Activated T-cell treated with anti-CD3 and anti-CD28 coated beads, Interleukin-2, amount 50 U/mL, for 24 hours (primary cell): ENCODE results near the gene LHFPL2.

Experiments
- DNase-seq: peaks from one replicate; pipeline ENCODE4 v3.0.0-alpha.2; 2020
- H3K27ac Mint-ChIP-seq: 2 replicates; pipeline ENCODE4 v1.8.0; 2020; ENCODE audit warnings: mild to moderate bottlenecking, mixed read lengths
- H3K27me3 Mint-ChIP-seq: 2 replicates; pipeline ENCODE4 v1.8.0; 2020; ENCODE audit warnings: mixed read lengths
- H3K36me3 Mint-ChIP-seq: 2 replicates; pipeline ENCODE4 v1.8.0; 2020; ENCODE audit warnings: low read depth, mixed read lengths
- H3K4me1 Mint-ChIP-seq: 2 replicates; pipeline ENCODE4 v1.8.0; 2020; ENCODE audit warnings: low read depth, mixed read lengths
- H3K4me3 Mint-ChIP-seq: 2 replicates; pipeline ENCODE4 v1.8.0; 2020; ENCODE audit warnings: mild to moderate bottlenecking, moderate library complexity, mixed read lengths
- H3K9me3 Mint-ChIP-seq: 2 replicates; pipeline ENCODE4 v1.8.0; 2020; ENCODE audit warnings: mixed read lengths

Gene LHFPL2

DNA sequence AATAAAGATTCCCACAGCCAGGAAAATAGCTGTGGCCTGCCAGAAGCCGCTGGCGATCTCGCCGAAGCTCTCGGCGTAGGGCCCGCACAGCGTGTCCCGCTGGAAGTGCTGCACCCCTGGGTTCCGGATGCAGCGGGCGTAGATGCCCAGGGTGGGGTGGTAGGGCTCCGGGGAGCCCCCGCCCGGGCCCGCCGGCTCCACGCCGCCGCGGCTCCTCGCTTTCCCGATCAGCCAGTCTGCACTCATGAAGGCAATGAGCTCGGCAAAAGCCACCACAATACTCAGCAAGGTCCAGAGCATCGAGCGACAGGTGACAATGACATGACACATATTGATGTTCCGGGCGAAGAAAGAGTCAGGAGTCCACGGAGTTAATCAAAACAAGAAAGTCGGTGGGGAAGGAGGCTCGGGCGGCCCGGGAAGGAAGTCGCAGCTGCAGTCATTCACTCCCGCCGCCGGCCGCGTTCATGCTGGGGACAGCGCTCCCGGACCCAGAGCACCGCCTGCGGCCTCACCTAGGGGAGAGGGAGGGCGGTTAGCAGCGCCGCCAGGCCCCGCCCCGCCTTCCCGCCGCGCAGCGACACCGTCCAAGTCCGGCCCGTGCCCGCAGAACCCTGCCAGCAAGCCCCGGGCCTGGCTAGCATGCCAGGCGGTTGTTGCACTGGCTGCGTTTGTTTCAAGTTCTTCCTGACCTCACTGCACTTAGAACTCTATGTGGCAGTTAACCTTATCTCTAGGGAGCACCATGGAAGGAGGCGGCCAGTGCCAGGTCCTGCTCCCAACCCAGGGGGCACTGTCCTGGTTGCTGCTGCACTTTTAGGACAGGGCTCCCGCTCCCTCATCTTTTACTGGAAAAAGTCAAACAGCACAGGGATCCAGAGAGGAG, 138.4 kb downstream of the LHFPL2 start:
- no peak overlapping the region for H3K27ac Mint-ChIP-seq
- H3K4me1 Mint-ChIP-seq = peaks cover 12% of the 10 kb centered on the region
- H3K9me3 Mint-ChIP-seq = no peaks in the 10 kb centered on the region
- H3K4me3 Mint-ChIP-seq = peak overlapping the region; percentile 71
- peaks cover 89% of the 10 kb centered on the region for H3K27me3 Mint-ChIP-seq
- no peaks in the 10 kb centered on the region for H3K36me3 Mint-ChIP-seq
- peak; percentile 56 for DNase-seq

DNA sequence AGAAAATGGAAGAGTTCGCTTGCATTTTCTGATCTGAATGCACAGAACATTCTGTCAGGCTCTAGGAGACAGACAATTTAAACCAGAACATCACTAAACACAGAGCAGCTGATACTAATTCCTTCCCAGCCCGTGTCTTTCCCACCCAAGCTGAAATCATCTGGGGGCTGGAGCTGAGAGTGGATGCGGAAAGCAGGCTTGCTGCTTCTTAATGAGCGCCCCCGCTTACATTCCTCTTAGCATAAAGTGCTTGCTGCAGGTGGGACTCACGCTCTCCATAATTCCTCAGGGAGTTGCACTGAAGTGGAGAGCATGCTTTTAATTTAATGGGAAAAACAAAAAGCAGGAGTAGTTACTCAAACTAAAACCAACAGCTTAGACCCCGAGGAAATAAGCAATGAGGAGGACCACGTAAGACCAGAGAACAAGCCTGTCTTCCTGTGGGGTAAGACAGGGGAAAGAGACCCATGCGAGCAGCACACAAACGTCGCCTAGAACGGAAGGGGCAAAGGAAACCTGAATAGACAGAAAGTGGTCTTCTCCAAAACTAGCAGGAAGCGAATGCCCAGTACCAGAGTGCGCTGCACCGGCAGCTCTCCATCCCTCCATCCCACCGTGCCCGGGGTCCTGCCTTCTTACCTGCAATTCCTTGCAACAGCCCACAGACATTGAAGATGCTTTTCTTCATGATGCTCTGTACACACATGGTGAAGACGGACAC, 139.3 kb downstream of the LHFPL2 start:
- Mint-ChIP-seq H3K36me3 (no peaks in the 10 kb centered on the region), H3K27me3 (peaks cover 88% of the 10 kb centered on the region), H3K27ac (no peak overlapping the region), H3K4me1 (peaks cover 12% of the 10 kb centered on the region), H3K9me3 (no peaks in the 10 kb centered on the region), H3K4me3 (peak overlapping the region; percentile 71)
- DNase-seq = no peak

DNA sequence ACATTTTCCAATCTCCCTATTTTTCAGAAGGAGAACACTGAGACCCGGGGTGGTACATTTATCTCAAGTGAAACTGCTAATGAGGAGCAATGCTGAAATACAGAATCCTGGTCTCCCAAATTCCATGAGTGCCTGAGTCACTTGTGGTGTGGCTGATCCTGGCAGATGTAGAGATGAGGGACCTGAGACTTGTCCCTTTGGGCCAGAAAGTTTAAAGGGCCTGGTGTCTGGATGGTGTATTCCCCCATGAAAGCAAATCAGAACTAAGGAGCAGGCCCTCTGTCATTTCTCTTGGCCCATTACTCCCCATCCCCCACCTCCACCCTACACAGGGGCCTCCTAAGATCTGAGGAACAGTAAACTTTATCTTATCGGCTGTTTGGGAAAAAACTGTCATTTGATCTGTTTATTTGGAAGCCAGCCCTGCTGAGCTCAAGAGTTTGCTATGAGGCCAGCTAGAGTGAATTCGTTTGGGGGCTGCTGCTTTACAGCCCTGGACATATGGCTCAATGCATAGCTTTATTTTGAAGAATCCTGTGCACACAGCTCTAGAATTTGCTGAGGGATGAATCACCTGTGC, 140.3 kb downstream of the LHFPL2 start:
- Mint-ChIP-seq H3K27me3 (peaks cover 87% of the 10 kb centered on the region), H3K4me1 (peaks cover 12% of the 10 kb centered on the region), H3K4me3 (no peak overlapping the region), H3K9me3 (no peaks in the 10 kb centered on the region), H3K36me3 (no peaks in the 10 kb centered on the region), H3K27ac (no peak overlapping the region)
- DNase-seq = no peak

DNA sequence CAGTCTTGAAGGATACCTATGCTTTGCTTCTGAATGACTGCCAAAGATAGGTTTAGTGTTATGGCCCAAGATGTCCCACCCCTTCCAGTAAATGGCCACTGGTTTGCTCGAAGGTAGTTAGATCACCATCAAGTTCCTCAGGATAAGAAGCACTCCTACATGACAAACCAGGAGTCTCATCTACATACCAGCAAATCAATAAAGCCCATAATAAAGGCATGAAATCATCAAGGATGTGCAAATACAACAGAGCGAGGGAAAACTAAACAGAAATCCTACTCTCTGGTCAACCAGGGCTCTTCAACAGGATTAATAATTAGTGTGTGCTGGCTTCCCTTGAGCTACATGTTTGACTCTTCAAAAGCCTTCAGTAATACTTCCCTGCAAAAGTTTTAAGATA, 141.0 kb downstream of the LHFPL2 start:
- H3K4me1 Mint-ChIP-seq = peaks cover 12% of the 10 kb centered on the region
- no peak overlapping the region for H3K4me3 Mint-ChIP-seq

DNA sequence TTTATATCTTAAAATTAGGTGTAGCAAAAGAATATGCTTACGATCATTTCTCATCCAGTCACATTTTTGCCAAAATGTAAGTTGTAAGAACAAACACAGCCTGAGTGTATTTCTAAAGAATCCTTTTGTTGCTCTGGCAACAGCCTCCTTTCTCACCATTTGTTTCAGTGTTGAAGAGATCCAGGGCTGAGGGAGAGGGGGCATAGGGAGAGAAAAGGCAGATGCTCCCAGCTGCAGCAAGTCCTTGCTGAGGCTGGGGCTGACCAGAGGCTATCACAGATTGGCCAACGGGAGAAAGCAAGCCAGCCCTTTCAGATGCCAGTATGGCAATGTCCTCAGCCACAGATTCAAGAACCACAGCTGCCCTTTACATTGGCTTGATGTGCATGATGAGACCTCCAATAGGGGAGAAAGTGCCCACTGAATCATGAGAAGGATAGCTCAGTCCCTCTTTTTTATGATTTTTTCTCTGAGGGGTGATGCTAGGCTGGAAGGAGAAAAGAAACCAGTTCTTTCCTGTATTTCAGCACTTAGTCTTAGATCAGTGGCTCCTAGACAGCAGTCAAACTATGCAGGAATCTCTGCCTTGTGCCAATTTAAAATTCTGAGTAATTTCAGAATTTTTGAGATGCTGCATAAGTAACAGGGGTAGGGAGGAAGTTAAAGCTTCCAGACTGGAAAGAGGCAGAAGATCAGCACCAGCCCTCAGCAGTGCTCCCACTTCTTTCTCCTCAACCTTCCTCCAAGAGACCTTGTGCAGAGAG, 142.1 kb downstream of the LHFPL2 start:
- H3K4me3 Mint-ChIP-seq = no peak overlapping the region
- no peak overlapping the region for H3K27ac Mint-ChIP-seq
- no peaks in the 10 kb centered on the region for H3K36me3 Mint-ChIP-seq
- H3K9me3 Mint-ChIP-seq = no peaks in the 10 kb centered on the region
- peaks cover 12% of the 10 kb centered on the region for H3K4me1 Mint-ChIP-seq
- H3K27me3 Mint-ChIP-seq = peaks cover 89% of the 10 kb centered on the region
- no peak for DNase-seq

More for the DNA sequence above, 141.0 kb downstream of the LHFPL2 start:
- H3K27me3 Mint-ChIP-seq = peaks cover 85% of the 10 kb centered on the region
- H3K9me3 Mint-ChIP-seq = no peaks in the 10 kb centered on the region
- DNase-seq = no peak
- H3K36me3 Mint-ChIP-seq = no peaks in the 10 kb centered on the region
- H3K27ac Mint-ChIP-seq = no peak overlapping the region

DNA sequence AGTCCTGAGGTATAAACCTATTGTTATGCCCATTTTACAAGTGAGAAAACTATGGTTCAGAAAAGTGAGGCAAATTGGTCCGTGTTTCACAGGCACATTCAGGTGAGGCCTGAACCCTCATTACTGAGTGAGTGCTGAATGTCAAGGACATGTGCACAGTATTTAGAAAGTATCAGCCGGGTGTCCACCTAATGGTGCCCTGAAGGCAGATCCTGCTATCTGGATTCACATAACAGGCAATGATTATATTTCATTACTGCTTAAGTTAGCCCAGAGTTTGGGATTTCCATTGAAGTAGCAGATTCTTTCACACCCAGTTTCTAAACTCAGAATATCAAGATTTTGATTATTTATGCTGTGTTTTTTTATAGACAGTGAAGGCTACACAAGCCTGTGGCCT, 142.7 kb downstream of the LHFPL2 start:
- DNase-seq = no peak
- H3K9me3 Mint-ChIP-seq = no peaks in the 10 kb centered on the region
- no peak overlapping the region for H3K4me3 Mint-ChIP-seq
- peaks cover 12% of the 10 kb centered on the region for H3K4me1 Mint-ChIP-seq
- H3K36me3 Mint-ChIP-seq = no peaks in the 10 kb centered on the region
- peaks cover 89% of the 10 kb centered on the region for H3K27me3 Mint-ChIP-seq
- H3K27ac Mint-ChIP-seq = no peak overlapping the region

DNA sequence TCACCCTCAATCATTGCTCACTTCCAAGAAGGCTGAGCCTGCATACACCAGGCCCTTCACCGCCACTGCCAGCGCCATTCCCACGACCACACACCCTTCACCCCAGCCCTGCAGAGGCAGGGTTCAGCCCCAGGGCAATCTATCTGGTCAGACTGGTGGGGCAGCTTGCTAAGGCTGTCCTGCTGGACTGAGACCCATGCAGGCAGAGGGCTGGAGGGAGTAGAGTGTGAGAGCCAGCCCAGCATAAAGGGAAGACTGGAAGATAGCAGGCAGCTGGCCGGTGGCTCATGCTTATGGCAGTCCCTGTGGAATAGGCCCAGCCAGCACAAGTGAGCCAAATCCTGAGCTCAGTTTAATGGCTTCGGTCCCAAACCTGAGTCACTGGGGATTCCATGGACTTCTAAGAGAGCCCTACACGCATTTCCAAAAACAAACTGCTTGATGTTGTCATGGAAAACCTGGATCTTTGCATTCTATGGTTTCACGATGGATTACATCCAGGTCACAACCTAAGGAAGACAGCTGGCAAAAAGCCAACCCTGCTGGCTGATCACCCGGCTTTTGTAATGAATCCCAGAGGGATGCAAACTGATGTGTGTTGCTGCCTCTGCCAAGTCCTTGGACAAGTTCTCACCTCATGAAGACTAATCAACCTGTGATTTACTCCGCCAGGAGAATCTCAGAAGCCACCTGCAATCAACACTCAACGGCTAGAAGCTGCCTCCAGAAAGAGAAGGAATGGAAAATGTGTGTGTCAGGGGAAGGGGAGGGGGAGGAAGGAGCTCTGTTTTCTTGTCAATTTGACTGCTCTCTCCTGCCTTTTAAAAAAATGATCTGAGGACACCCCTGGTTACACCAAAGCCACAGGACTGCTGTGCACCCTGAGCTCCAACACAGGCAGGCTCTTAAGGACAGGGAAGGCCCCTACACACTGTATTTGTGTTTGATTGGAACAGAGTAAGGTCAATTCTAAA, 143.6 kb downstream of the LHFPL2 start:
- no peaks in the 10 kb centered on the region for H3K36me3 Mint-ChIP-seq
- peaks cover 9% of the 10 kb centered on the region for H3K4me1 Mint-ChIP-seq
- DNase-seq = no peak
- H3K27ac Mint-ChIP-seq = no peak overlapping the region
- peaks cover 90% of the 10 kb centered on the region for H3K27me3 Mint-ChIP-seq
- no peaks in the 10 kb centered on the region for H3K9me3 Mint-ChIP-seq
- no peak overlapping the region for H3K4me3 Mint-ChIP-seq

DNA sequence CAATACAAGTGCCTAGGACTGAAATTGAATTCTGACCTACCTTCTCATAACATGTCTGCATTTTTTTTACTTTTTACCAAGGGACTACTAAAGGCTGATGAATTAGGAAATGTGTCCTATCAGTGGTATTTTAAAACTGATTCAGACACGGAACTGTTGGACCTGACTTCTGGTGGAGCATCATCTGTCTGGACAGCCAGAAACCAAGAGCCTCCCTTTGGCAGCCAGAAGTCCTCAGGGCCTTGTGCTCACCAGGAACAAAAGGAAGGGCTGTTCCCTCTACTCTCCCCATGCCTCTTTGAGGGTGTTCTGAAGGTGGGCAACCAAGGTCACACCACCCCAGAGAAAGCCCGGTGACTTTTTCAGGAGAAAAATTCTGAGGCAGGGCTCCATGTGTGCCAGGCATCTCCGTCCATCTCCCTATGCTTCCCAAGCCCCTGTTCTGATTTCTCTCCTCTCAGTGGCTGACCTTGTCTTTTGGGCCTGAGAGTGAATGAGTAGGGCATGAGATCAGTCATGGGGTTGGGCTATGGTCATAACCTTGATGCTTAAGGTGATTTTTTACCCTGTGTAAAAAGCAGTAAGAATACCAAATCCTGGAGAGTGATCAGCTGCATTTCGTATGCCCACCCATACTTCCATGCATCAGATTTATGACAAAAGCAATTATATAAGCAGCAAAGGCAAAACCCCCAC, 144.5 kb downstream of the LHFPL2 start:
- Mint-ChIP-seq H3K9me3 (no peaks in the 10 kb centered on the region), H3K27ac (no peak overlapping the region), H3K4me3 (no peak overlapping the region), H3K36me3 (no peaks in the 10 kb centered on the region), H3K4me1 (peaks cover 2% of the 10 kb centered on the region), H3K27me3 (peaks cover 91% of the 10 kb centered on the region)
- no peak for DNase-seq

DNA sequence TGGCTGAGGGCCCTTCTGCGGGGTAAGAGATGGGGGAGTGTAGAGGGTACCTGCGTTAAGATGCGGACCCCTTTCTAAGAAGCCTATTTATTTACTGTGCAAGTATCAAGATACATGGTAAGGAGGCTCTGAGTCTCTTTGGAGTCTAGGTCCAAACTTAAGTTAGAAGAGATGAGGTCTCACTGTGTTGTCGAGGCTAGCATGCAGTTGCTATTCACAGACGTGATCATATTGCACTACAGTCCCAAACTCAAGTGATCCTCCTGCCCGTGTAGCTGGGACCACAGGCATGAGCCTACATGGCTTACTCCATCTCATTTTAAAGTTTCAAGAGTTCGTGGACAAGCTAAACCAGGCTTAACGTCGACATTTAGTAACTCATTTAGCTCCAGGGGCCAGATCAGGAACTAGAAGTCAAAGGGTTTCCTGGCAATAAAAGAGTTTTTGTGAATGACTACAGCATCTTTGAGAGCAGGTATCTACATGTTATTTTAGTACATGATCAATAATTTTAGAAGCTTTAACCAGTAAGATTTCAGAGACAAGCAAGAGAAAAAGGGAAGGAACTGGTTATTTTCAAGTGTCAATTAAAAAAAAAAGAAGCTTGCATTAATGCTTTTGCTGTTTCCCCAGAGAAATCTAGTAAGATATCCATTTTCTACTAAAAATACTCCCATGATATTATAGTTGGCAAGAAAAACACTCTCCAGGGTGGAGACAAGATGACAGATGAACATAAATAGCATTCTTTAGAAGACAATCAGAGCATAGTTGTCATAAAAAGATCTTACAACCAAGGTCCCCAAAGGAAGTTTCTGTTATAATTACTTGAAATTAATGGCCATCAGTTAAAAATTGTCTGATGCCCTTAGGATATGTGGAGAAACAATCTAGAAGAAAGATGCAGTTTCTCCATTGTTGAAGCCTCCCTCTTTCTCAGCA, 146.9 kb downstream of the LHFPL2 start:
- Mint-ChIP-seq H3K36me3 (no peaks in the 10 kb centered on the region), H3K4me1 (no peaks in the 10 kb centered on the region), H3K27me3 (peaks cover 87% of the 10 kb centered on the region), H3K9me3 (no peaks in the 10 kb centered on the region), H3K27ac (no peak overlapping the region), H3K4me3 (no peak overlapping the region)
- no peak for DNase-seq

DNA sequence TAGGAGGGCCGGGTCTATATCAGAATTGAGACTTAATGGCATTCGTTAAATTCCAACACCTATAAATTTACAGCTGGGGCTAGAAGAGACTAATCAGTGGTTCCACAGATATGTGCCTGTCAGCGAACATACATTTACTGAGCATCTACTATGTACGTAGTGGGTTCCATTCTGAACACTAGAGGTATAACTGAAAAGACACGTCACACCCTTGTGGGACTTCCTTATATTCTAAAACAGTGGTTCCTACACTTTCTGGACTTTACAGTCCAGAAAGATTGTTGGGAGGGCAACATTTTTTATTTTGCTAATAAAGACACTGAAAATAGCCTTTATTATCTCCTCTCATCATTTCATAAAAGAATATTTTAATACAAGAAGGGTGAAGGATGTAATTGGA, 147.7 kb downstream of the LHFPL2 start:
- peaks cover 82% of the 10 kb centered on the region for H3K27me3 Mint-ChIP-seq
- no peak for DNase-seq
- no peaks in the 10 kb centered on the region for H3K4me1 Mint-ChIP-seq
- H3K9me3 Mint-ChIP-seq = no peaks in the 10 kb centered on the region
- no peaks in the 10 kb centered on the region for H3K36me3 Mint-ChIP-seq
- H3K27ac Mint-ChIP-seq = no peak overlapping the region
- H3K4me3 Mint-ChIP-seq = no peak overlapping the region

DNA sequence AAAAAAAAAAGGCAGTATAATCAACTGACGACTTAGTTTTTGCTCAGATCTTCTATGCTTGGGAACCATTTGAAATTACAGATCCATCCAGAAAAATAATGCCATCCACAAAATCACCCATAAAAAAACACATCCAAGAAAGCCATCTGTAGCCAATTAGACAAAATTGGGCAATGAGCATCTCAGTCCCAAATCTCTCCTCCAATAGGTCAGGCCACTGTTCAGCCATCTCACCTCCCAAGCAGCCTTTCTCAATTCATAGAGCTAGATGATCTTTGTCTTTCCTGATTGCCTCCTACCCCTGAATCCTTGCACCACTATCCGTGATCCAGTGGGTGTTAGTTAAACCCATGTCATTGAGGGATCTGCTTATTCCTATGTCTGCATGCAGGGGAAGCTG, 148.5 kb downstream of the LHFPL2 start:
- DNase-seq = no peak
- Mint-ChIP-seq H3K27me3 (peaks cover 75% of the 10 kb centered on the region), H3K36me3 (no peaks in the 10 kb centered on the region), H3K4me1 (no peaks in the 10 kb centered on the region), H3K4me3 (no peak overlapping the region), H3K27ac (no peak overlapping the region), H3K9me3 (no peaks in the 10 kb centered on the region)

DNA sequence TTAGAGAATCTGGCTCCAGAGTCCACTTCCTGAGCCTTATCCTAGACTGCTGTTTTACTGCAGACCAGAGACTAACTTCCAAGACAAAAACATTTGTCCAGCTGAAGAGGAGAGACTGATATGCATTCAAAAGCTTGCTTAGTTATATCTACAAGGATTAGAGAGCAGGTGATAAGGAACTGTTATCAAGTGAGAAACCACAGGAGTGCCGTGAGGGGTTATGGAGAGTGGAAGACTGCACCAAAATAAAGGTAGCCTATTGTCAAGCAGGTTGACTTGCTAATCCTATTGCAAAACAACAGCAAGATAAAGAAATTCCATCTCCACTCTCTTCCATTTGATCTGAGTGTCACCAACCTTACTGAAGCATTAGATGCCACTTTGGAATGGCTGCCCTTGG, 149.1 kb downstream of the LHFPL2 start:
- no peak for DNase-seq
- H3K4me3 Mint-ChIP-seq = no peak overlapping the region
- H3K4me1 Mint-ChIP-seq = no peaks in the 10 kb centered on the region
- H3K9me3 Mint-ChIP-seq = no peaks in the 10 kb centered on the region
- H3K27ac Mint-ChIP-seq = no peak overlapping the region
- H3K27me3 Mint-ChIP-seq = peaks cover 71% of the 10 kb centered on the region
- H3K36me3 Mint-ChIP-seq = no peaks in the 10 kb centered on the region
